Effector memory CD4-positive, alpha-beta T cell (primary cell): ENCODE data around the gene CTNND1.

Experiments used
- DNase-seq, 3 donors: peaks; one replicate each; pipeline ENCODE4 v3.0.0-alpha.2; 2020
- H3K27ac ChIP-seq: 2 replicates; pipeline ENCODE4 v1.7.0; 2013; ENCODE audit warnings: mild to moderate bottlenecking, low read length, moderate library complexity; ENCODE audit not compliant: insufficient read depth, poor library complexity, severe bottlenecking
- H3K27me3 ChIP-seq: replicated peaks from 2 replicates; pipeline ENCODE4 v1.7.0; 2013; ENCODE audit warnings: mild to moderate bottlenecking, low read length; ENCODE audit not compliant: insufficient read depth, control insufficient read depth, poor library complexity, severe bottlenecking
- H3K36me3 ChIP-seq: 2 replicates; pipeline ENCODE4 v1.7.0; 2013; ENCODE audit warnings: mild to moderate bottlenecking, low read length, moderate library complexity; ENCODE audit not compliant: control insufficient read depth, insufficient read depth
- H3K4me1 ChIP-seq: 2 replicates; pipeline ENCODE4 v1.7.0; 2013; ENCODE audit warnings: low read length, mild to moderate bottlenecking; ENCODE audit not compliant: control insufficient read depth, insufficient read depth, poor library complexity, severe bottlenecking
- H3K4me3 ChIP-seq: 2 replicates; pipeline ENCODE4 v1.7.0; 2013; ENCODE audit warnings: low read length, low read depth, mild to moderate bottlenecking; ENCODE audit not compliant: insufficient read depth, poor library complexity, severe bottlenecking
- H3K9me3 ChIP-seq: 2 replicates; pipeline ENCODE4 v1.7.0; 2013; ENCODE audit warnings: mild to moderate bottlenecking, low read length, moderate library complexity; ENCODE audit not compliant: control insufficient read depth

Gene CTNND1

GRCh38 chr11:57763568-57763967 lies 2.0 kb downstream of the CTNND1 start:
- no peak for DNase-seq
- Histone ChIP-seq H3K4me3 (no peak overlapping the region), H3K27ac (no peak overlapping the region), H3K4me1 (no peaks in the 10 kb centered on the region), H3K9me3 (no peaks in the 10 kb centered on the region), H3K36me3 (no peaks in the 10 kb centered on the region), H3K27me3 (no peaks in the 10 kb centered on the region)

GRCh38 chr11:57764021-57764420 lies 2.4 kb downstream of the CTNND1 start:
- Histone ChIP-seq H3K27ac (no peak overlapping the region), H3K4me3 (no peak overlapping the region), H3K27me3 (no peaks in the 10 kb centered on the region), H3K36me3 (no peaks in the 10 kb centered on the region), H3K9me3 (no peaks in the 10 kb centered on the region), H3K4me1 (no peaks in the 10 kb centered on the region)
- DNase-seq, result no peak

- Histone ChIP-seq H3K27ac (no peak overlapping the region), H3K9me3 (no peaks in the 10 kb centered on the region), H3K4me3 (no peak overlapping the region), H3K4me1 (no peaks in the 10 kb centered on the region), H3K36me3 (no peaks in the 10 kb centered on the region), H3K27me3 (no peaks in the 10 kb centered on the region)
- no peak for DNase-seq
Observed at GRCh38 chr11:57764566-57764965, 3.0 kb downstream of the CTNND1 start.

- H3K27me3 ChIP-seq, result no peaks in the 10 kb centered on the region
- H3K27ac ChIP-seq, result no peak overlapping the region
- no peak for DNase-seq
- no peak overlapping the region for H3K4me3 ChIP-seq
- H3K36me3 ChIP-seq, result no peaks in the 10 kb centered on the region
- no peaks in the 10 kb centered on the region for H3K4me1 ChIP-seq
- H3K9me3 ChIP-seq, result no peaks in the 10 kb centered on the region
Observed at GRCh38 chr11:57764972-57765371, 3.4 kb downstream of the CTNND1 start.

- H3K9me3 ChIP-seq, result no peaks in the 10 kb centered on the region
- H3K4me3 ChIP-seq, result no peak overlapping the region
- no peaks in the 10 kb centered on the region for H3K36me3 ChIP-seq
- no peaks in the 10 kb centered on the region for H3K4me1 ChIP-seq
- DNase-seq, result no peak
- no peak overlapping the region for H3K27ac ChIP-seq
- H3K27me3 ChIP-seq, result no peaks in the 10 kb centered on the region
Observed at GRCh38 chr11:57770793-57771192, 9.2 kb downstream of the CTNND1 start.

GRCh38 chr11:57771365-57771764 lies 9.8 kb downstream of the CTNND1 start:
- H3K27ac ChIP-seq, result no peak overlapping the region
- H3K4me1 ChIP-seq, result no peaks in the 10 kb centered on the region
- DNase-seq, result no peak
- no peak overlapping the region for H3K4me3 ChIP-seq
- no peaks in the 10 kb centered on the region for H3K36me3 ChIP-seq
- H3K9me3 ChIP-seq, result no peaks in the 10 kb centered on the region
- H3K27me3 ChIP-seq, result no peaks in the 10 kb centered on the region

- H3K4me1 ChIP-seq, result no peaks in the 10 kb centered on the region
- no peak overlapping the region for H3K4me3 ChIP-seq
- H3K27ac ChIP-seq, result no peak overlapping the region
Observed at GRCh38 chr11:57772562-57772961, 11.0 kb downstream of the CTNND1 start.

GRCh38 chr11:57773026-57773598 lies 11.5 kb downstream of the CTNND1 start:
- Histone ChIP-seq H3K4me3 (no peak overlapping the region), H3K4me1 (no peaks in the 10 kb centered on the region), H3K27ac (no peak overlapping the region), H3K36me3 (no peaks in the 10 kb centered on the region), H3K9me3 (no peaks in the 10 kb centered on the region), H3K27me3 (no peaks in the 10 kb centered on the region)
- no peak for DNase-seq

More at GRCh38 chr11:57772562-57772961, 11.0 kb downstream of the CTNND1 start:
- Histone ChIP-seq H3K9me3 (no peaks in the 10 kb centered on the region), H3K27me3 (no peaks in the 10 kb centered on the region), H3K36me3 (no peaks in the 10 kb centered on the region)
- no peak for DNase-seq

GRCh38 chr11:57775491-57775890 lies 13.9 kb downstream of the CTNND1 start:
- no peaks in the 10 kb centered on the region for H3K27me3 ChIP-seq
- DNase-seq, result no peak
- no peaks in the 10 kb centered on the region for H3K9me3 ChIP-seq
- H3K36me3 ChIP-seq, result no peaks in the 10 kb centered on the region
- H3K27ac ChIP-seq, result no peak overlapping the region
- H3K4me3 ChIP-seq, result no peak overlapping the region
- H3K4me1 ChIP-seq, result no peaks in the 10 kb centered on the region

GRCh38 chr11:57776031-57776521 lies 14.5 kb downstream of the CTNND1 start:
- no peaks in the 10 kb centered on the region for H3K27me3 ChIP-seq
- no peak overlapping the region for H3K27ac ChIP-seq
- no peaks in the 10 kb centered on the region for H3K4me1 ChIP-seq
- no peaks in the 10 kb centered on the region for H3K36me3 ChIP-seq
- H3K4me3 ChIP-seq, result no peak overlapping the region
- DNase-seq, result no peak
- H3K9me3 ChIP-seq, result no peaks in the 10 kb centered on the region
